Activated naive CD4-positive, alpha-beta T cell treated with anti-CD3 and anti-CD28 coated beads for 36 hours (primary cell): ENCODE results near the gene OXCT2. TPM values are rescaled to one million over a fixed set of nuclear protein-coding genes. Genes with fewer than 3 reads are reported as not detected.
"Not testable (repeated sequence)": the region's sequence is repeated elsewhere in the genome, so short reads cannot be mapped to it uniquely, and the experiment has no call there.

ENCODE experiments used
- CTCF ChIA-PET: fragments of 350-600 bp; sonication (Branson Sonifier 250); formaldehyde crosslinking; loops from one replicate; lab custom pipeline; 2021; ENCODE audit warnings: antibody characterized with exemption; lab: Charles Lee
- DNase-seq: peaks from one replicate; pipeline ENCODE4 v3.0.0-alpha.2; 2020
- H3K27ac Mint-ChIP-seq: one replicate; pipeline ENCODE4 v1.8.0; 2021; ENCODE audit warnings: mild to moderate bottlenecking, mixed read lengths
- H3K27me3 Mint-ChIP-seq: one replicate; pipeline ENCODE4 v1.8.0; 2021; ENCODE audit warnings: low read depth, mixed read lengths
- H3K36me3 Mint-ChIP-seq: one replicate; pipeline ENCODE4 v1.8.0; 2021; ENCODE audit warnings: low read depth, mixed read lengths
- H3K4me1 Mint-ChIP-seq: one replicate; pipeline ENCODE4 v1.8.0; 2021; ENCODE audit warnings: low read depth, mixed read lengths
- H3K4me3 Mint-ChIP-seq: one replicate; pipeline ENCODE4 v1.8.0; 2021; ENCODE audit warnings: mild to moderate bottlenecking, moderate library complexity, mixed read lengths
- H3K9me3 Mint-ChIP-seq: one replicate; pipeline ENCODE4 v1.8.0; 2021; ENCODE audit warnings: mixed read lengths
- intact Hi-C: fragments of 100-400 bp; cut with micrococcal nuclease; formaldehyde crosslinking; loops from one replicate; pipeline ENCODE4 v1.15.1; 2023
- total RNA-seq, 2 experiments: library from RNA; stranded (reverse); gene quantifications; one replicate each; pipeline ENCODE4 v1.2.3, GENCODE V29; 2021

Gene OXCT2
- total RNA-seq, 2 experiments from 2014 or later, result 0.52 to 0.67 TPM

DNA sequence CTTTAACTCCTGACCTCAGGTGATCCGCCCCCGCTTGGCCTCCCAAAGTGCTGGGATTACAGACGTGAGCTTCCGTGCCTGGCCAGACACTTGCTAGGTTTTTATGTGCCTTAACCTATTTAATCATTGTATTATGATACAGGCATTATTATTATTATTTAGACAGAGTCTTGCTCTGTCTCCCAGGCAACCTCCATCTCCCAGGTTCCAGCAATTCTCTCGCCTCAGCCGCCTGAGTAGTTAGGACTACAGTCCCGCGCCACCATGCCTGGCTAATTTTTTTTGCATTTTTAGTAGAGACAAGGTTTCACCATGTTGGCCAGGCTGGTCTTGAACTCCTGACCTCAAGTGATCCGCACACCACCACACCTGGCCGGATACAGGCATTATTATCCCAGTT, 11.5 kb upstream of the OXCT2 start:
- H3K27ac Mint-ChIP-seq, H3K4me1 Mint-ChIP-seq, H3K27me3 Mint-ChIP-seq, intact Hi-C loops, DNase-seq, H3K9me3 Mint-ChIP-seq, H3K4me3 Mint-ChIP-seq, H3K36me3 Mint-ChIP-seq: not testable (repeated sequence)
- CTCF ChIA-PET, result interaction anchor here (0.9 to 2.1 kb wide), 2 partner anchors 17 to 39 kb away, joined by 5 read pairs; no protein-coding TSS in a partner anchor

DNA sequence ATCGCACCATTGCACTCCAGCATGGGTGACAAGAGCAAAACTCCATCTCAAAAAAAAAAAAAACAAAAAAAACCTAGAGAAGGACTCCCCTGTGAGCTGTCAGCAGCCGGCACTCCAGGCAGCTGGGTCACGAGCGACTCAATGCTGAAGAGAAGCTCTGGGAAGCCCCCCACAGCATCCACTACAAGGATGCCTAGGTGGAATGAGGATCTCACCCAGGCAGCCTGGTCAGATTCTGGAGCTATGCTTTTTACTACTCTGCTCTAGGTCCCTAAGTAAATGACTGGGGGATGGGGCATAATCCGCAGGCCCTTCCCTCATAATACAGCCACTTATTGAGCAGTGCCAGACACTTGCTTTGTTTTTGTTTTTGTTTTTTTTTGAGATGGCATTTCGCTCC, 11.0 kb upstream of the OXCT2 start:
- Mint-ChIP-seq H3K27me3 (peaks cover 3% of the 10 kb centered on the region), H3K9me3 (no peaks in the 10 kb centered on the region), H3K36me3 (no peaks in the 10 kb centered on the region), H3K27ac (no peak overlapping the region), H3K4me1 (no peaks in the 10 kb centered on the region), H3K4me3 (no peak overlapping the region)
- no peak for DNase-seq
- CTCF ChIA-PET, result interaction anchor here (0.9 to 2.1 kb wide), 2 partner anchors 17 to 39 kb away, joined by 5 read pairs; no protein-coding TSS in a partner anchor
- intact Hi-C loops, result no loop called here

DNA sequence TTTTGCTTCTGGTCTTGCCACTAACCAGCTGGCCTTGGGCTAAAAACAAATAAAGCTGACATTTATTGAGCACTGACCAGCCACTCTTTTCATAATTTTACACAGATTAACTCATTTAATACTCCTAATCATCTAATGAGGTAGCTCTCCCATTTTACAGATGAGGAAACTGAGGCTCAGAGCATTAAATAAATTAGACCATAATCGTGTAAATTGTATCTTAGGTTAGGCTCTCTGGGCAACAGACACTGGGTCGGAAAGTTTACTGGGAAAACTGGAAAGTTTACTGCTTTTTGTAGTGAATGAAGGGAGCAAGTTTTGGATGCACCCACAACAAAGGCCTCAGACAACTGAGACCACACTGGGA, 10.2 kb upstream of the OXCT2 start:
- Mint-ChIP-seq H3K27ac (no peak overlapping the region), H3K36me3 (no peaks in the 10 kb centered on the region), H3K9me3 (no peaks in the 10 kb centered on the region), H3K4me3 (no peak overlapping the region), H3K27me3 (no peaks in the 10 kb centered on the region), H3K4me1 (no peaks in the 10 kb centered on the region)
- DNase-seq, result no peak
- intact Hi-C loops, result no loop called here
- CTCF ChIA-PET, result interaction anchor here (2.1 kb wide), 1 partner anchor 18 kb away, joined by 5 read pairs; no protein-coding TSS in a partner anchor

DNA sequence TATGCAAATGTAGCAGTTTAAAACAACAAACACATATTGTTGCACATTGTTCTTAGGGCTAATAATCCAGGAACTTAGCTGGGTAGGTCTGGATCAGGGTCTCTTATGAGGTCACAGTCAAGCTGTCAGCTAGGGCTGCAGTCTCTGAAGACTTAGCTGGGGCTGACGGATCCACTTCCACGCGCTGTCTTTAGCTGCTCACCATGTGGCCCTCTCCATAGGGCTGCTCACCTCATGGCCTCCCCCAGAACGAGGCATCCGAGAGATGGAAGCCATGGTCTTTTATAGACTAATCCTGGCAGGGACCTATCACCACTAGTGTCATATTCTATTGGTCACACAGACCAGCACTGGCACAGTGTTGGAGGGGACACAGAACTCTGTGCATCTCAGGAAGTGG, 8.7 kb upstream of the OXCT2 start:
- Mint-ChIP-seq H3K27me3 (no peaks in the 10 kb centered on the region), H3K4me3 (no peak overlapping the region), H3K4me1 (no peaks in the 10 kb centered on the region), H3K27ac (no peak overlapping the region), H3K9me3 (no peaks in the 10 kb centered on the region), H3K36me3 (no peaks in the 10 kb centered on the region)
- no peak for DNase-seq
- intact Hi-C loops, result no loop called here
- CTCF ChIA-PET, result no interaction called here

DNA sequence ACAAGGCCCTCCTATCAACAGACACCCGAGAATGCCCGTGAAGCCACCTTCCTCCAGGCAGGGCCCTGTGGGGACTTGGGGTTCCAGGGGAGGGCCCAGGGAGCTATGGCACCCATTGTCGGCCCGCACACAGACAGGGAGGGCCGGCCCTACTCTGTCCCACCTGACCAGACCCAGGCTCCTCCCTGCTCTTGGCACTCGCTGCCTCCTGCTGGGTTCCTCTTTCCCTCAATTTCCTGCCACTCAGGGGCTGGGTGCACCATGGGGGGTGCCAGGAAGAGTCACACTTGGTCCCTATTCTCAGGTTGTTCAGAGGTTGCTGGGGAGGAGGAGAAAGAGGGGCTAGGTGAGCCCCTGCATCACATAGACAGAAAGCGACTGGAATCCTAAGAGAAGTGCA, 8.0 kb upstream of the OXCT2 start:
- Mint-ChIP-seq H3K9me3 (no peaks in the 10 kb centered on the region), H3K27me3 (no peaks in the 10 kb centered on the region), H3K4me3 (no peak overlapping the region), H3K27ac (no peak overlapping the region), H3K4me1 (no peaks in the 10 kb centered on the region), H3K36me3 (no peaks in the 10 kb centered on the region)
- CTCF ChIA-PET, result no interaction called here
- intact Hi-C loops, result no loop called here
- no peak for DNase-seq

DNA sequence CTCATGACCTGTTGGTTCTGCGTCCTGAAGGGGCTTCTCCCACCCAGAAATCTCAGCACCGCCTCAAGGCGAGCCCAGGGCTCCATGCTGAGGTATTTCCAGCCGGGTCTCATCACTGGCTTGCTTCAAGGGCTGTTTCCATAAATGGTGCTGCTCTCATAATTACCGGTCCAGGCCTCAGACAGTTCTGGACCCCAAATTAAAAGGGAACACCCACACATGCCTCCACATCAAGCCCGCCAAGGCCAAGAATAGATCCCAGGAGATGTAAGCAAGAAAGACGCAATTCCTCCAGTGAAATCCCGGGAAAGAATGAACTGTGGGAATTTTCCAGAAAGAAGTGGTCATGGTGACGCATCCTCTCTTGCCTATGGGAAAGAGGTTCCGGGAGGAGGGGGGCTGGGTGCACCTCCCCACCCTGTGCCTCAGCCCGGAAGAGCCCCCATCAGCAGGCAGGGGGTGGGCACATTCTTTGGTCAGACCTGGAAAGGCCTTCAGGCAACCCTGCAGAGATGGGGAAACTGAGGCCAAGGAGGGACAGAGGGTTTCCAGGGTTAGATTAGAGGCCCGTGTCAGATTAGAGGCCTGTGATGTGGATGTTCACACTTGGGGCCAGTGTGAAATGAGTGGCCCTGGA, 7.4 kb upstream of the OXCT2 start:
- CTCF ChIA-PET, H3K4me1 Mint-ChIP-seq: not testable (repeated sequence)

DNA sequence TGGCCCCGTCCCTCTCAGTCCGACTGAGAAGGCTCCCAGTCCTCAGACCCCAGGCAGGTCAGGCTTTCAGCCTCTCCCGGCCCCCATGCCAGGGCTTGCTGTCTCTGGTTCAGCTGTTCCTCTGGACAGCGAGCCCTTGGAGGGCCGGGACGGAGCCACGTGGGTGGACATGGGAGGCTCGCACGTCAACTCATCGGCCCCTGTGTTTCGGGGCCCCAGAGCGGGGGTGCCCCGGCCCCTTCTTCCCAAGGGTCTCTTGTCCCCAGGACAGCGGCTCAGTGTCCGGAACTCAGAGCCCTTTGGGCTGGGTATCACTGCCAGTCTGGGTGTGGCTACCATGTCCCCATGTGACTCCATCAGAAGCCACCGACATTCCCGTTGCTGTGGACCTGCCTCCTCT, 6.7 kb upstream of the OXCT2 start:
- DNase-seq, H3K27ac Mint-ChIP-seq, H3K27me3 Mint-ChIP-seq, CTCF ChIA-PET, H3K4me1 Mint-ChIP-seq, H3K4me3 Mint-ChIP-seq, H3K36me3 Mint-ChIP-seq, intact Hi-C loops, H3K9me3 Mint-ChIP-seq: not testable (repeated sequence)

More for the DNA sequence above, 7.4 kb upstream of the OXCT2 start:
- H3K9me3 Mint-ChIP-seq, DNase-seq, H3K4me3 Mint-ChIP-seq, H3K27me3 Mint-ChIP-seq, intact Hi-C loops, H3K27ac Mint-ChIP-seq, H3K36me3 Mint-ChIP-seq: not testable (repeated sequence)

DNA sequence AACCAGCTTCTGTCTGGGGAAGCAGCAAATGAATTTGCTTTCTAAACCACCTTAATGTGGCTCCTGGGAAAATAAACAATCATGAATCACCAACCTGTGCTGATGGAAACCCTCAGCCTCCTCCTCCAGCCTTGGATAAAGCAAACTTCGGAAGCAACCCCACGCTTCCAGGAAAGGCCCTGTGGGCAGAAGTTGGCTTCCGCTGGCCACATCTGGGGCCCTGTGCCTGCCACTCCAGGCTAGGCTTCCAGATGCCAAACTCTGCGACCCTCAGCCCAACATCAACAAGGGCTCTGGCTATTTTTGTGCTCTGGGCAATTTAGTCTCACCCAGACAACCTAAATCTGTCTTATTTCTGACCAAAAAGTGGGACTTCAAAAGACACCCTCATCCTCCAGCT, 6.2 kb upstream of the OXCT2 start:
- intact Hi-C loops, result no loop called here
- no peak overlapping the region for H3K4me3 Mint-ChIP-seq
- H3K27me3 Mint-ChIP-seq, result no peaks in the 10 kb centered on the region
- no peaks in the 10 kb centered on the region for H3K4me1 Mint-ChIP-seq
- no peaks in the 10 kb centered on the region for H3K9me3 Mint-ChIP-seq
- no peak for DNase-seq
- CTCF ChIA-PET, result interaction anchor here (1.0 kb wide), 1 partner anchor 123 kb away, joined by 3 read pairs; no protein-coding TSS in a partner anchor
- H3K27ac Mint-ChIP-seq, result no peak overlapping the region
- no peaks in the 10 kb centered on the region for H3K36me3 Mint-ChIP-seq

DNA sequence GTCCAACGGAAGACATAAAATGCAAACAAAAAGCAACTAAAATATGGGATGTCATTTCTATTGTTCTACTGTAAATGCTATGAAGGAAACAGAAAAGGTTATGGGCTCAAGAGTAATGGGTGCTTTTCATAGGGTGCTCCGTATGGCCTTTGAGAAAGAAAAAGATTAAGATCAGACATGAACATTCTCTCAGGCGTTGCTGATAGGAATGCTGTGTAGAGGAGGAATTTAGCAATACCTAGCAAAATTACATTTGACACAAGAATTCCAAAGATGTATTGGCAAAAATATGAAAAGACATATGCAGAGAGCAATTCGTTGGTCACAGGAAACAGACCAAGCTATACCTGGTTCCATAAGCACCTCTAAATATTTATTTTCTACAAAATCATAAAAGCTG, 5.7 kb upstream of the OXCT2 start:
- intact Hi-C loops, result no loop called here
- H3K27ac Mint-ChIP-seq, result no peak overlapping the region
- no peak overlapping the region for H3K4me3 Mint-ChIP-seq
- no peaks in the 10 kb centered on the region for H3K9me3 Mint-ChIP-seq
- H3K27me3 Mint-ChIP-seq, result no peaks in the 10 kb centered on the region
- no peak for DNase-seq
- H3K36me3 Mint-ChIP-seq, result no peaks in the 10 kb centered on the region
- CTCF ChIA-PET, result interaction anchor here (1.0 kb wide), 1 partner anchor 123 kb away, joined by 3 read pairs; no protein-coding TSS in a partner anchor
- H3K4me1 Mint-ChIP-seq, result no peaks in the 10 kb centered on the region

DNA sequence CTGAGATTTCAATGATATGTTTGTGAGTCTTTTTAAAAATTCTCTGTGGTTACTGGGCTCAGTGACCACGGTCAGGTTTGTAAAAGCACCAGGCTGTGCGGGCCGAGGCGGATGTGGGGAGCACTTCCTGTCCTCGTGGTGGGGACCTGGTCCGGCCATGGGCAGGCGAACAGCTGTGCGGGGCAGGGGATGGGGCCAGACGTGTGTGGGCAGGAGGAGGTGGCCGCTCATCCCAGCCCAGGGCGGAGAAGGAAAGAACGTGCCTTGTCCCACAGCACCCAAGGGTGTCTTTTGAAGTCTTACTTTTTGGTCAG, 5.2 kb upstream of the OXCT2 start:
- no peaks in the 10 kb centered on the region for H3K36me3 Mint-ChIP-seq
- H3K4me1 Mint-ChIP-seq, result no peaks in the 10 kb centered on the region
- no peak for DNase-seq
- no peak overlapping the region for H3K27ac Mint-ChIP-seq
- CTCF ChIA-PET, result interaction anchor here (1.0 kb wide), 1 partner anchor 122 kb away, joined by 3 read pairs; no protein-coding TSS in a partner anchor
- no peaks in the 10 kb centered on the region for H3K9me3 Mint-ChIP-seq
- H3K4me3 Mint-ChIP-seq, result no peak overlapping the region
- intact Hi-C loops, result no loop called here
- H3K27me3 Mint-ChIP-seq, result no peaks in the 10 kb centered on the region

DNA sequence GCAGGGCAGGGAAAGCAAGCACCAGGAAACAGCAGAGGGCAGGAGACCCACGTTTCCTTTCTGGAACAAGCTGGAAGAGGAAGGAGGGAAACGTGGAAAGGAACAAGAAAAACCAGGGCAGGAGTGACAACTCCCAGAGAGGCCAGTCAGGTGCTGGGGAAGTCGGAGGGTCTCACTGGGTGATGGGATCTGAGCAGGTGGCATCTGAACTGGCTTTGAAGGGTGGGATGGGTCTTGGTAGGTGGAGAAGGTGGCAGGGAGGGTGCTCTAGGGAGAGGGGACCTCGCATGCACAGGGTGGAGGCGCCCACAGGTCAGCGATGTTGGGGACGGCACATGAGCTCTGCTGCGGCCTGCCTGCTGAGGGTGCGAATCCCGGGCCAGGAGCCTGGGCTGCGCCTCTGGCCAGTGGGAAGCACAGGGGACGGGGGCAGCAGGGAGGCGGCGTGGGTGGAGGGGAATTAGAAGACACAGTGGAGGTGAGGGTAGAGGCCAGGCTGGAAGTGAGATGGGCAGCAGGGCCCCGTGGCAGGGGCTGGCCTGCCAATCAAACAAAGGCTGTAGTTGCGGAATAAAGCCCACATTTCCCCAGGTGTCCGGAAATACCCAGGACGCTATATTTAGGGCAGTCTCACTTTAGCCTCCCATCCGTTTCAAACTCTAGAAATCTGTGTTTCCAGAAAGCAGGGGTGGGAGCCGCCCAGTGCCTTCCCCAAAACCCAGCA, 4.7 kb upstream of the OXCT2 start:
- H3K27ac Mint-ChIP-seq, H3K9me3 Mint-ChIP-seq, CTCF ChIA-PET, H3K27me3 Mint-ChIP-seq, DNase-seq, H3K4me1 Mint-ChIP-seq, H3K36me3 Mint-ChIP-seq, intact Hi-C loops, H3K4me3 Mint-ChIP-seq: not testable (repeated sequence)

DNA sequence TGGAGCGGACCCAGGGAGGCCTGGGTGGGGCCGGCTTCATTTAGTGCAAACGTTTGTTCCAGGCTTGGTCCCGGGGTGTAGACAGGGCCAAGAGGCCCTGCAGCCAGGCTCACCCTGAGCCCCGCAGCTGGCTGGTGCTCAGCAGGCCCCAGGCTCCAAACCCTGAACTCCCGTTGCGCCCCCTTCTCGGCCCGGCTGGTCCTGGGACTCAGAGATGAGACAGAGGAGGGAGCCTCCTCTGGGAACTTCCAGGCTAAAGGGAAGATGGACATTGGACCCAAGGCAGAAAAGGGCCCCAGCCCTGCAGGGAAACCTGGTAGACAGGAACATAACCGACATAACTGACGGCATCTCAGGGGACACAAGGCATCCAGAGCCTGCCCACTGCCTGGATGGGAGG, 4.0 kb upstream of the OXCT2 start:
- intact Hi-C loops, H3K36me3 Mint-ChIP-seq, DNase-seq, H3K27ac Mint-ChIP-seq, H3K9me3 Mint-ChIP-seq, H3K4me1 Mint-ChIP-seq, CTCF ChIA-PET, H3K27me3 Mint-ChIP-seq, H3K4me3 Mint-ChIP-seq: not testable (repeated sequence)

DNA sequence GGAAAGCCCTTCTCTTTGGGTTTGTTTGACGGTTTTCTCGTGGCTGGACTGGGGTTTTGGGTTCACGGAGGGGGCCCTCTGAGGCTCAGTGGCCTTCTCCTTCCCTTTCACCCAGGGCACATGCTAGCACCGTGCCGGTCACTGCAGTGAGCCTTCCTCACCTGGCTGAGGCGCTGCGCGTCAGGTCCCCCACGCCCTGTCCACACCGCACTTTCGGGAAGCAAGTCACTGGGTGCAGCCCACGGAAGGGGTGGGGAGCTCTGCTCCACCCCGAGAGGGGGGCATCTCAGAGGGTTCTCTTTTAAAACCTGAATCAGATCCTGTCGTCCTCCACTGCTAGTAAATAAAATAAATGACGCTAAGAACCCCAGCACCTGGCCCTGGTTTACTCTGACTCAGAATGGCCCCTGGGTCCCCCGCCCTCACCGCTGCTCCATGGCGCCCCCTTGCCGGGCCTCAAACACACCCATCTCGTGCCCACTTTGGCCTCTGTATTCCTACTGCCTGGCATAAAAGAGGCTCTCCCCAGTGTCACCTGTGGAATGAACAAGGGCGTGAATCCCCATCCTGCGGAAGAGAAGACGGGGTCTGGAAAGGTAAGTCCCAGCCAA, 2.3 kb upstream of the OXCT2 start:
- CTCF ChIA-PET, DNase-seq, H3K27ac Mint-ChIP-seq, intact Hi-C loops, H3K9me3 Mint-ChIP-seq, H3K27me3 Mint-ChIP-seq, H3K36me3 Mint-ChIP-seq, H3K4me3 Mint-ChIP-seq, H3K4me1 Mint-ChIP-seq: not testable (repeated sequence)
